ENCODE results near the gene COMMD8. TPM values are rescaled to one million over a fixed set of nuclear protein-coding genes. Genes with fewer than 3 reads are reported as not detected.
"Not testable (repeated sequence)": the region's sequence is repeated elsewhere in the genome, so short reads cannot be mapped to it uniquely, and the experiment has no call there.

COMMD8 gene
- total and polyA plus RNA-seq, 4 donors, result 3.6 to 17.5 (median 9.0) TPM

- no peak for TF ChIP-seq ZBTB33 (IDR thresholded peaks at IDR 0.05)
- no peak for TF ChIP-seq RXRA (IDR thresholded peaks at IDR 0.05)
These were observed 25.2 kb upstream of the COMMD8 start (continued) for GRCh38 chr4:47488706-47489105.

- not testable (repeated sequence) for H3K27me3 ChIP-seq (ENCODE audit: control insufficient read depth in 4 of 4, insufficient read depth in 4 of 4, low read length in 3 of 4); H3K9ac ChIP-seq (ENCODE audit: low read depth in 1 of 2, low read length in 2 of 2); H3K9me3 ChIP-seq (ENCODE audit: control insufficient read depth in 4 of 4, low read length in 3 of 4); DNase-seq (ENCODE audit: low spot score); H3K4me3 ChIP-seq (ENCODE audit: low read depth in 1 of 3, low read length in 3 of 3); H3K27ac ChIP-seq (ENCODE audit: low read depth in 1 of 2, low read length in 2 of 2); H3K36me3 ChIP-seq (ENCODE audit: control insufficient read depth in 4 of 4, insufficient read depth in 3 of 4, low read depth in 1 of 4, low read length in 3 of 4)
- peaks cover 0 to 11% (median 3%) of the 10 kb centered on the region in 4 donors for H3K4me1 ChIP-seq (ENCODE audit: control insufficient read depth in 4 of 4, insufficient read depth in 4 of 4, low read length in 3 of 4)
- WGBS, result 96% methylated on average over 9 of the region's 9 CpGs
These were observed 23.2 kb upstream of the COMMD8 start for GRCh38 chr4:47486727-47487126.

GRCh38 chr4:47486231-47486673 lies 22.8 kb upstream of the COMMD8 start:
- H3K36me3 ChIP-seq (ENCODE audit: control insufficient read depth in 4 of 4, insufficient read depth in 3 of 4, low read depth in 1 of 4, low read length in 3 of 4), result no peaks in the 10 kb centered on the region
- no peak for DNase-seq (ENCODE audit: low spot score)
- peaks cover 0 to 11% (median 3%) of the 10 kb centered on the region in 4 donors for H3K4me1 ChIP-seq (ENCODE audit: control insufficient read depth in 4 of 4, insufficient read depth in 4 of 4, low read length in 3 of 4)
- H3K27me3 ChIP-seq (ENCODE audit: control insufficient read depth in 4 of 4, insufficient read depth in 4 of 4, low read length in 3 of 4), result no peaks in the 10 kb centered on the region
- H3K4me3 ChIP-seq (ENCODE audit: low read depth in 1 of 3, low read length in 3 of 3), result peak overlapping the region; percentile 66 to 89 (median 81)
- H3K9me3 ChIP-seq (ENCODE audit: control insufficient read depth in 4 of 4, low read length in 3 of 4), result no peaks in the 10 kb centered on the region
- H3K27ac ChIP-seq (ENCODE audit: low read depth in 1 of 2, low read length in 2 of 2), result no peak overlapping the region
- TF ChIP-seq RAD21 (IDR thresholded peaks at IDR 0.05) (no peak), FOXA2 (IDR thresholded peaks at IDR 0.05) (no peak), JUND (IDR thresholded peaks at IDR 0.05) (no peak), NR2F2 (IDR thresholded peaks at IDR 0.05) (no peak), MAX (IDR thresholded peaks at IDR 0.05) (no peak), FOXA1 (IDR thresholded peaks at IDR 0.05) (no peak), TAF1 (conservative IDR thresholded peaks at IDR 0.05) (no peak), CTCF (IDR thresholded peaks at IDR 0.05; ENCODE audit: low read depth, low read length, missing input control) (no peak), EGR1 (IDR thresholded peaks at IDR 0.05; ENCODE audit: low read depth in 2 of 2) (no peak)
- 26% methylated on average over 5 of the region's 5 CpGs for WGBS
- H3K9ac ChIP-seq (ENCODE audit: low read depth in 1 of 2, low read length in 2 of 2), result peak overlapping the region; percentile 75 to 93

GRCh38 chr4:47485768-47486167 lies 22.3 kb upstream of the COMMD8 start:
- Histone ChIP-seq H3K27me3 (ENCODE audit: control insufficient read depth in 4 of 4, insufficient read depth in 4 of 4, low read length in 3 of 4) (no peaks in the 10 kb centered on the region), H3K9me3 (ENCODE audit: control insufficient read depth in 4 of 4, low read length in 3 of 4) (no peaks in the 10 kb centered on the region), H3K9ac (ENCODE audit: low read depth in 1 of 2, low read length in 2 of 2) (peak overlapping the region; percentile 75 to 93), H3K36me3 (ENCODE audit: control insufficient read depth in 4 of 4, insufficient read depth in 3 of 4, low read depth in 1 of 4, low read length in 3 of 4) (no peaks in the 10 kb centered on the region), H3K4me3 (ENCODE audit: low read depth in 1 of 3, low read length in 3 of 3) (peak overlapping the region; percentile 66 to 89 (median 81)), H3K4me1 (ENCODE audit: control insufficient read depth in 4 of 4, insufficient read depth in 4 of 4, low read length in 3 of 4) (peaks cover 0 to 11% (median 3%) of the 10 kb centered on the region in 4 donors), H3K27ac (ENCODE audit: low read depth in 1 of 2, low read length in 2 of 2) (peak overlapping the region; percentile 94 to 96)
- DNase-seq (ENCODE audit: low spot score), result no peak
- TF ChIP-seq NR2F2 (IDR thresholded peaks at IDR 0.05) (no peak), JUND (IDR thresholded peaks at IDR 0.05) (peak in 1 of 2 donors; percentile 43)
- WGBS, result 1% methylated on average over 14 of the region's 14 CpGs

Data from liver (tissue), 9 donors.